HG03103 (cell line): Measurements from ENCODE around the gene MYO19.
"Not testable (repeated sequence)": the region's sequence is repeated elsewhere in the genome, so short reads cannot be mapped to it uniquely, and the experiment has no call there.

Experiments used
- ATAC-seq: cut with Tn5 transposase; IDR thresholded peaks from one replicate; pipeline ENCODE4 v1.9.1; 2021; ENCODE audit warnings: low read depth; ENCODE audit not compliant: unreplicated experiment

Gene MYO19

DNA sequence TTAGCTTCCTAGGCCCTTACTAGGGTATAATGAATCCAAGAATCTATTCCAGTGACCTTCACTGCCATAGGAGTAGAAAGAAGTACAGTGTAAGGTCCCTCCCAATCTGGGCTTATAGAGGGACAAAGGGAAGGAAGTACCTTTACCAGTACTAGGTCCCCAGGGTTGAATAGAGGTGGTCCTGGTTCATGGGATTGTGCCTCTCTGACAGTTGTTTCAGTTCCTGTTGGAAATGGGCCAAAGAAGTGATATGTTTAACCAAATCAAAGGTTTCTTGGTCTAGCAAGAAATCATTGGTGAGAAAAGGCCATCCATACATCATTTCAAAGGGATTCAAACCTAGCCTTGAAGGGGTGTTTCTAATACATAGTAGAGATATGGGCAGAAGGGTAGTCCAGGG, 64.2 kb downstream of the MYO19 start:
- ATAC-seq = no peak

DNA sequence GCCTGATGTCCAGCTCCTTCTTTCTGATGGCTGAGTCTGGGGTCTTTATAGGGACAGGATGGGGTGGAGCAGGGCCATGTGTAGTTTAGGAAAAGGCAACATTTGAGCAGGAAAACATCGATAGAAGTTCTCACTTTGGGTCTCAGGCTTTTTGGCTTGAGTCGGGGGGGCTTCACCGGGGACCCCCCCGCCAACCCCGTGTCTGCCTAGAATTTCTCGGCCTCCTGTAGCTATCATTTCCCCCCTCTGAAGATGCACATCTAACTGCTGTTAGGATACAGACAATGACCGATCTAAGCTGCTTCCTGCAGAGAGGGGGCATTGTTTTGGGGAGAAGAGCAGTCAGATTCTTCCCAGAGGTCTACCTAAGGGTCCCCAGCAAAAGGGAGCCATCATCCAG, 64.9 kb downstream of the MYO19 start:
- ATAC-seq = no peak

DNA sequence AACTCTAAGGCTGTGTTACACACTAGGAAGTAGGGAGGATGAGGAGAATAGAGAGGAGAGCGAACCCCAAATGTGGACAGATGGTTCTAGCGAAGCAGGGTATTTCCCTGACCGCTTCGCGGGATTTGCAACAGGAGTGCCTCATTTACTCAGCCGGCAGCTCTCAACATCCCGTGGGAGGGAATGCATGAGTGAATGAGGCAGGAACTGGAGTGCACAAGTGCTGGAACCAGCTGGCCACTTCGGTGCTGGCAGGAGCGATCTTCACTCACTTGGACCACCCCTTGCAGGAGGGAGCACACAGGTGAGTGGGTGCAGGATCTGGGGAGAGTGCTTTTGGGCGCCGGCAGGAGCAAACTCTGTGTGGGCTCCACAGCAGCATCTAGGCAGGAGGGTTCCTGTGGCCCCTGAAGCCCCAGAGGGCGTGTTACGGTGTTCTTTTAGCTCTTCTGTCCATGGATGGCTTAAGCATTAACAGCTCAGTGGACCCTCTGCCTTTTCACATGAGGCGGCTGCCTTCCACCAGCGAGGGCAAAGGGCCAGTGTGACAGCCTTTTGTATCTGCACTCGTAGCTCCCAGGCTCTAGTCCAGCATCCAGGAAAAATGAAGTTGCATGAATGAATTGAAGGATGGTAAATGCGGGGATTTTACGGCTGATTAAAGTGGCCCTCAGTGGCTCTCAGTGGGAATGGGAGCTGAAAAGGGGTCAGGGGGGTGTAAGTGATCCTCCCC, 65.6 kb downstream of the MYO19 start:
- no peak for ATAC-seq

DNA sequence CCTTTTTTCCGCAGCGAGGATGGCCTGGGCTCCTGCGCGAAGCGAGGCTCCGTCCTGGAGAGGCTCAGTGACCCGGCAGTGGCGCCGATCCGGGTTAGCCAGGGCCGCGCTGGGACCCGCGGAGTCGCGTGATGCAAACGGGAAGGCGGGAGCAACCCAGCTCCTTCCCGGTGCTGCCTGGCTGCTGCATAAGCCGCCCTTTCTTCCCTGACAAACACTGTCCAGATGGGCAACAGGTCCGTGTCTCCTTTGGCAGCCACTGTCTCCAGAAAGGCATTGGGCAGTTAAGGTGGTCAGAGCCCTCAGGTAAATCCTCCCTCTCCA, 69.9 kb downstream of the MYO19 start:
- no peak for ATAC-seq

DNA sequence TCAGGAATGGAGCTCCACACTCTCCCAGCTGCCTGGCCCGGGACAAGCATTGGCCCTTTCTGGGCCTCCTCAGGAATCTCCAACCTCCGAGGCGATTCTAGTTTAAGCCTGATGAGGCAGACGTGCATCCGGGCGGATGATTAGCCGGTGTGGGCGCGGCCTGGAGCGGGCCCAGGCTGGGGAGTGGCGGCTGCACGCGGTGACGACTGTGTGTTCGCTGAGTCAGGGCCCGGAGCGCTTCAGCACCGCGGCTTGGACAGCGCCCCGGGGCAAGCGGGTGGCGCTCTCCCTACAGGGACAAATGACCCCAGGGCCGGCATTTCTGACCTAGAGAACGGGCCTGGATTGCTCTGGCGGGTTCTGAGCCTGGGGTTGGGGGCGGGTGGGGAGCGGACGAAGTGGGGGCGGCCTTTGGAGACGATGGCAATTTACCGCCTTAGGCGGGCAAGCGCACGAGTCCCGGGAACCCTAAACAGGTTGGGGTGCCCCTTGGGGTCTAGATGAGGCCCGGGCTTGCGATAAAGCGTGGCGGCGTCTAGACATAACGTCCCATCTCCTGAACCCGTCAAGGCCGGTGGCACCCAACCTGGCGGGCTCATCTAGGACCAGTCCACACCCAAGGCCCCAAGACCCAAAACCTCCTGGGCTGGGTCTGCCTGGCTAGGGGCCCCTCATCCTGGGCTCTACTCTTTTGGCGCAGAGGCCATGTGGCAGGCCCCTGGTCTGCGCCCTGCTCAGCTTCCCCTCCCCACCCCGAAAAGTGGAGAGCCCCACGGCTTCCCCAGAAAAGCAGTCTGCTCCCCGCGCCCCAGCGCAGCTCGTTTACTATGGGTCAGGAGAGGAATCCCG, 70.5 kb downstream of the MYO19 start:
- ATAC-seq = no peak

DNA sequence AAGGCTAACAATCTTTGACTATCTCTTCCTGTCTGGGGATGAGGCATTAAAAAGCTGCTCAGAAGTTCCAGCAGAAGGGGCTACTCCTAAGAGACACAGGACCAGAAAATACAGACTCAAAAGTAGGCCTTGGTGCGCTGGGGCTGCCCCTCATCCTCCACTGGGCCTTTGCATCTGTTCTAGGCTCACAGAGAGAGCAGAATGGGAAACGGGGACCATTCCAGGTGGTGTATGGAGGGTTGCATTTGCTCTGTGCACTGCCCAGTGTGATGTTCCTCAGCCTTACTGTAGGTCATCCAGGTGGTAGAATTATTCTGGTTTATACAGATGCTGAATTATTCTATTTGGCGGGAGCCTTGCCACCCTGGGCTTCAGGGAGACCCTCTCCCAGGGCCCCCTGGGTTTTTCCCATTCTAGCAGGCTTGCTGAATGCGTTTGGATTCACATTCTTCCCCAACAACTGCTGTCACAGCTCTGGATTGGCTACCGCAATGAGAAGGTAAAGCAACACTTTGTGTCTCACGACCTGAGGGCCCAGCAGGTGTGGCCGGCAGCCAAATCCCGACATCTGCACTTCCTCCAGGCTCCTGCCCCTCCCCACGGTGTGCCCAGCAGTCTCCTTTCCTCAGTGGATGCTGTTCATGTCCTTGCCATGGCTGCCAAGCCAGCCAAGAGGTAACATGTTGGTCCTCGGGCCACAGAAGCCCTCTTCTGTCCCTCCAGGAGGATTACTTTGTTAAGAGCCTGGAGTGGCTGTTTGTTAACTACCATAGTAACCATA, 73.1 kb downstream of the MYO19 start:
- ATAC-seq = no peak

DNA sequence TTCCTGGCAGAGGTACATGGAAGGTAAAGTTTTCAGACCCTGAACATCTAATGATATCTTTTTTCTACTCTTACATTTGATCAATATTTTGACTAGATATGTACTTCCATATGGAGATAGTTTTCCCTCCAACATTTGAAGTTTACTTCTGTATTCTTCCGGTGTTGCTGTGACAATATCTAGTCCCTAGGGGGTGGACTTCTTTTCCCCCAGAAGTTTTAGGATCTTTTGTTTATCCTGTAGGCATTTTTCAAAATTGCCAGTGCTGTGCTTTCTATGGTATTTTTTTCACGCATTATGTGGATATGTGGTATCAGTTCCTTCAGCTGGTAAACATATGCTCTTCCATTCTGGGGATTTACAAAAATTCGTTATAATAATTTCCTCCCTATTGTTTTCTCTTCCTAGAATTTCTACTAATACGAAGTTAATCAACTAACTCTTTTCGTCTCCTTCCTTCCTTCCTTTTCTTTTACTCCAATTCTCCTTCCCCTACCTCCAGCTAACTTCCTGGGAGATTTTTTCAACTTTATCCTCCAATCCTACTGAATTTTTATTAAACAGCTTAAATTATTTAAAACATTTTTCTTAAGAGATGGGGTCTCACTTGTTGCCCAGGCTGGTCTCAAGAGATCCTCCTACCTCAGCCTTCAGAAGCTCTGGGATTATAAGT, 74.3 kb downstream of the MYO19 start:
- ATAC-seq = no peak

DNA sequence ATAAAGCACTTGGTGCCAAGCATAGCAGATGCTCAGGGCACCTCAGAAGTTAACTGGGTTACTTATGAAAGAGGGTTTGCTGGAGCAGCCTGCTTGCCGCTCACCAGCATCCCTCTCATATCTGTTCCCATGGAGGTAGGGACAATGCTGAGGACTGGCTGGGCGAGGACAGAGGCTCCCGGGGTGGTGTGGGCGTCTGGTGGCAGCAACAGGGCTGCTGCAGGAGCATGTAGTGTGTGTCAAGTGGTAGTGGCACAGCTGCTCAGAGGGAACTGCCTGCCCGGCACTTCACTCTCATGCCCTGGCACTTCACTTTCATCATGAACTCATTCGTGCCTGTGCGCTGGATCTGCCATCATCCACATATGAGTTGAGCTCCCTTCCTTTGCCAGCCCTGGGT, 75.1 kb downstream of the MYO19 start:
- ATAC-seq = no peak

DNA sequence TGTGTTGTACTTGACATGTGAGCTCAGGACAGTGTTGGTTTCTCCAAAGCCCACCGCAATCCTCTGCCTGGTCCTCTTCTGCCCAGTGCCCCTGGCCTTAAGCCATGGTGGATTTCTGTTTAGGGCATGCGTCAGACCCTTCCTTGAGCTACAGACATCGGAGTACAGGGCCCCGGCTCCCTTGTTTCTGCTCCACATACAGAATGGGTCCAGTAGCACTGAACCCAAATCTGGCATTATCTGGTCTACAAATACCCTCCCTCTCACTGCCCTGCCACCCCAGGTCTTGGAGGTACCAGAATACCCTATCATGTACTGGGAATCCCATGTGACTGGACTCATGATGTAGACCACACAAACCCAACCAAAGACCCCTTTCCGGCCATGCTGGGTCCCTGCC, 75.6 kb downstream of the MYO19 start:
- ATAC-seq = no peak

DNA sequence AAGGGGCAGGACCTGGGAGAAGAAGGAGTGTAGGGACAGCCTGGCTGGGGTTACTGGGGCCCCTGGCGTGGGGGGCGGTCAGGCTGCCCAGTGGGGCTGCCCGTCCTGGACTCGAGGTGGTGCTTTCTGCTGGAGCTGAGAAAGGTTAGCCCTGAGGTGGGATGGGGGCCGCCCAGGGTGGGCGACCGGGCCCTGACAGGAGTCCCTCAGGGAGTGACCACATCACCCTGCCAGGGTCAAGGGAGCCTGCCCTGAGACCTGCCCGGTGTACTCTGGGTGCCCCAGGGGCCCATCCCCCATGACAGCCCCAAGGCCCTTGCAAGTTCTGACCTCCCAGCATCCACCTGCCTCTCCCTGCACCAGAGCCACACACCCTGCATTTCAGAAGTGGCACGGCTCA, 77.0 kb downstream of the MYO19 start:
- ATAC-seq = not testable (repeated sequence)

DNA sequence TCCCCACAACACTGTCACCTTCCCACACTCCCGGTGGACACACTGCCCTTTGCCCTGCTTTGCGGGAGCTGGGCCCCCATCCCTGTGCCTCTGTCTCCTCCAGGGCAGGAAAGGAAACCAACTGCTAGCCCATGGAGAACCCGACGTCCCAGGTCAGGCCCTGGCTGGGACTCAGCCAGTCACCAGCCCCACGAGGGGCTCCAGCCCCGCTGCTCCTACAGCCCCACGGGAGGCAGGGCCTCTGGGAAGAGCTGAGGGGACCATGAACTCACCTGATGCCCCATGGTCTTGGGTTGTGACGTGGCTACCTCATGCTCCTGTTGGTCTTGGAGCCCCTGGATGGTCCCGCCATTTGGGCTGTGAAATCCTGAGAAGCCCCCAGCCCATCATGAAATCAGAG, 81.8 kb downstream of the MYO19 start:
- ATAC-seq = not testable (repeated sequence)

DNA sequence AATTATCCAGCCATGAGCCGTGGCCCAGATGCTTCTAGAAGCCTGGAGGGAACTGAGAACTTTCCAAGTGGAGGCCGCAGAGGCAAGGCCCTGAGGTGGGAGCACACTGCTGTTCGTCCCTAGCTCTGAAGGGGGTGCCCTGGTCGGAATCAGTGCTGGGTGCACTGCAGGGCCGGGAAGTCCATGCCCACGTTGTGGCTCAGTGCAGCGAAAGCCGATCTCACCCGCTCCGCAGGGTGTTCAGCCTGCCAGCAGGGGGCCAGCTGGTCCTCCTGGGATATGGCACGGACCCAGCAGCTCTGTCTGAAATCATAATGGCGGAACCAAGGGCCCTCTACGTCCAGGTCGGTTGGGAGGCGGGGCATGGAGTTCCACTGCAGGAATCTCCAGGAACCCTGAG, 84.7 kb downstream of the MYO19 start:
- not testable (repeated sequence) for ATAC-seq
